Cardiac muscle cell (in vitro differentiated cells and primary cell): ENCODE data around the gene SLC23A3. TPM values are rescaled to one million over a fixed set of nuclear protein-coding genes. Genes with fewer than 3 reads are reported as not detected.

Source experiments
- DNase-seq, 2 donors: peaks; one replicate each; pipeline versions ENCODE4 v3.0.0 to v3.0.0-alpha.2; 2010 to 2017; ENCODE audit warnings: low read depth in 1 of 2, low spot score in 1 of 2
- H3K27ac ChIP-seq: fragments of 200-600 bp; sonication (generic); 2 replicates; pipeline ENCODE4 v1.5.1; 2016
- H3K27me3 ChIP-seq: fragments of 200-600 bp; sonication (generic); 2 replicates; pipeline ENCODE4 v1.6.0; 2016; ENCODE audit warnings: control low read depth
- H3K36me3 ChIP-seq: fragments of 200-600 bp; sonication (generic); 2 replicates; pipeline ENCODE4 v1.5.1; 2016; ENCODE audit warnings: control low read depth
- H3K4me1 ChIP-seq: fragments of 200-600 bp; sonication (generic); 2 replicates; pipeline ENCODE4 v1.8.1; 2017; ENCODE audit warnings: low read depth, mild to moderate bottlenecking, mixed run types
- H3K4me3 ChIP-seq: fragments of 200-600 bp; sonication (generic); 2 replicates; pipeline ENCODE4 v1.5.1; 2016; ENCODE audit warnings: mild to moderate bottlenecking
- H3K9me3 ChIP-seq: fragments of 200-600 bp; sonication (generic); 2 replicates; pipeline ENCODE4 v1.5.1; 2017; ENCODE audit warnings: low read depth, mild to moderate bottlenecking, control low read depth
- CTCF ChIP-seq: IDR thresholded peaks from 2 replicates; pipeline ENCODE4 v1.5.1; 2012; ENCODE audit warnings: low read depth, mild to moderate bottlenecking, low read length
- polyA plus RNA-seq: library from polyadenylated mRNA; unstranded; fragments of >200 nt; fragmentation: Nextera tagmentation; extraction: Ambion mirVana; gene quantifications from 2 replicates; pipeline ENCODE4 v1.2.1, GENCODE V29; 2016
- total RNA-seq: library from RNA; depleted of rRNA; stranded (reverse); fragments of >200 nt; gene quantifications from 2 replicates; pipeline ENCODE4 v1.2.3, GENCODE V29; 2016

SLC23A3 gene
- total and polyA plus RNA-seq, 2 experiments from 2014 or later, result 0.09 TPM; not detected in 1

- Histone ChIP-seq H3K9me3 (no peaks in the 10 kb centered on the region), H3K27ac (no peak overlapping the region), H3K4me1 (peaks cover 4% of the 10 kb centered on the region), H3K36me3 (peaks cover 36% of the 10 kb centered on the region), H3K4me3 (no peak overlapping the region), H3K27me3 (no peaks in the 10 kb centered on the region)
- DNase-seq, result no peak
- TF ChIP-seq CTCF, result no peak
Observed at GRCh38 chr2:219183151-219183772, 13.4 kb upstream of the SLC23A3 start.

- Histone ChIP-seq H3K36me3 (peaks cover 36% of the 10 kb centered on the region), H3K27me3 (no peaks in the 10 kb centered on the region), H3K4me3 (no peak overlapping the region), H3K27ac (no peak overlapping the region), H3K4me1 (peaks cover 4% of the 10 kb centered on the region), H3K9me3 (no peaks in the 10 kb centered on the region)
- no peak for TF ChIP-seq CTCF
- no peak for DNase-seq
Observed at GRCh38 chr2:219182331-219183150, 12.7 kb upstream of the SLC23A3 start.

GRCh38 chr2:219181531-219181930 is 11.7 kb upstream of the SLC23A3 start:
- DNase-seq, result no peak
- peaks cover 36% of the 10 kb centered on the region for H3K36me3 ChIP-seq
- peaks cover 4% of the 10 kb centered on the region for H3K4me1 ChIP-seq
- no peak overlapping the region for H3K27ac ChIP-seq
- H3K9me3 ChIP-seq, result no peaks in the 10 kb centered on the region
- no peak overlapping the region for H3K4me3 ChIP-seq
- TF ChIP-seq CTCF, result no peak
- H3K27me3 ChIP-seq, result no peaks in the 10 kb centered on the region

- Histone ChIP-seq H3K27ac (no peak overlapping the region), H3K4me1 (peaks cover 4% of the 10 kb centered on the region), H3K4me3 (no peak overlapping the region), H3K9me3 (no peaks in the 10 kb centered on the region), H3K36me3 (peaks cover 36% of the 10 kb centered on the region), H3K27me3 (no peaks in the 10 kb centered on the region)
- DNase-seq, result no peak
- no peak for TF ChIP-seq CTCF
Observed at GRCh38 chr2:219180961-219181360, 11.1 kb upstream of the SLC23A3 start.

GRCh38 chr2:219179601-219180465 is 10.0 kb upstream of the SLC23A3 start:
- H3K4me3 ChIP-seq, result no peak overlapping the region
- no peak for DNase-seq
- H3K27me3 ChIP-seq, result no peaks in the 10 kb centered on the region
- no peak overlapping the region for H3K27ac ChIP-seq
- peaks cover 36% of the 10 kb centered on the region for H3K36me3 ChIP-seq
- H3K4me1 ChIP-seq, result peaks cover 4% of the 10 kb centered on the region
- TF ChIP-seq CTCF, result no peak
- no peaks in the 10 kb centered on the region for H3K9me3 ChIP-seq
